ENCODE results near the gene TCAIM.

DNA sequence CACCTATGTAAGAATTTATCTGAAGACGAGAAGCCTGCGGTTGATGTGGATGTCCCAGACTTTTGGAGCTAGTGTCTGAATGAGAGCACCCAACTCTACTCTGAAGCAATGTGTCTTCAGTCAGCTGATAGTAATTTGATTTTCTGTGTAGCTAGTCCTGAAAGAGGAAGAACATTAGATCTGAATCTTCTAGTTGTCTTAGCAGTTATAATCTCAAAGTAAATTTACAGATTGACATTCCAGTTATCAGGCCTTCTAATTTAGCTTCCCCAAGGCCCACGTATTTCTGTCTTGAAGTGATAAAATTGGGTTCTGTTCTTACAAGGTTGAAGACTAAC is 1.5 kb downstream of the TCAIM start:
- TF ChIP-seq POLR2A (IDR thresholded peaks at IDR 0.05) = no peak
- TF ChIP-seq, protein P1, sequence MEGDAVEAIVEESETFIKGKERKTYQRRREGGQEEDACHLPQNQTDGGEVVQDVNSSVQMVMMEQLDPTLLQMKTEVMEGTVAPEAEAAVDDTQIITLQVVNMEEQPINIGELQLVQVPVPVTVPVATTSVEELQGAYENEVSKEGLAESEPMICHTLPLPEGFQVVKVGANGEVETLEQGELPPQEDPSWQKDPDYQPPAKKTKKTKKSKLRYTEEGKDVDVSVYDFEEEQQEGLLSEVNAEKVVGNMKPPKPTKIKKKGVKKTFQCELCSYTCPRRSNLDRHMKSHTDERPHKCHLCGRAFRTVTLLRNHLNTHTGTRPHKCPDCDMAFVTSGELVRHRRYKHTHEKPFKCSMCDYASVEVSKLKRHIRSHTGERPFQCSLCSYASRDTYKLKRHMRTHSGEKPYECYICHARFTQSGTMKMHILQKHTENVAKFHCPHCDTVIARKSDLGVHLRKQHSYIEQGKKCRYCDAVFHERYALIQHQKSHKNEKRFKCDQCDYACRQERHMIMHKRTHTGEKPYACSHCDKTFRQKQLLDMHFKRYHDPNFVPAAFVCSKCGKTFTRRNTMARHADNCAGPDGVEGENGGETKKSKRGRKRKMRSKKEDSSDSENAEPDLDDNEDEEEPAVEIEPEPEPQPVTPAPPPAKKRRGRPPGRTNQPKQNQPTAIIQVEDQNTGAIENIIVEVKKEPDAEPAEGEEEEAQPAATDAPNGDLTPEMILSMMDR (IDR thresholded peaks at IDR 0.05) = no peak

Data from testis (tissue), 2 donors.